ENCODE results near the gene DCLK1. TPM values are rescaled to one million over a fixed set of nuclear protein-coding genes. Genes with fewer than 3 reads are reported as not detected.

The DCLK1 gene
- total and polyA plus RNA-seq, 2 experiments from 2014 or later: 0.16 to 2.9 TPM

DNA sequence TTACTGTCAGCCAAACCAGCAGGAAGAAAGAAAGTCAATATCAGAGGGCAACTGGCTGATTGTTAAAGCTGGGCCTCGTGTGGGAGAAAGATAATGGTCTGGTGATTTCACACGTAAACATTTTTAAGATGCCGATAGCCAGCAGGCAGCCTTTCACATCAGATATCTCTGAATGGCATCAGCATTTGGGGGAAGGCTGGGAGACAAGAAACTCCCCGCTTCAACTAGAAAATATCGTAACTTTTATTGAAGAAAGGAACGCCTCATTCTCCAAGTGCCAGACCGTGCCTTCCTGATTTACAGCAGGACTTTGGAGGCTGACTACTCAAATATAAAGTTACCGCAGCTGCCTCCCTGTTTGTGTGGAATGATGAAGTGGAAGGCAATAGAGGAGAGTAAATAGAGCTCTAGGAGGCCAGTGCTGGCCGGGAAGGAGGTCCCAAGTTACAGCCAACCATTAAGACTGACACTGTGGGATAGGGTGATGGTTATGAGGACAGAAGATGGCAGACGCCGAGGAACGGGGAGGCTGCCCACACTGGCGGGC is 370.4 kb downstream of the DCLK1 start:
- WGBS (ENCODE audit: low lambda C conversion rate, missing lambda C conversion rate): 47% methylated on average over 13 of the region's 13 CpGs
- H3K9me3 ChIP-seq (ENCODE audit: low read depth): no peaks in the 10 kb centered on the region
- no peaks in the 10 kb centered on the region for H3K27me3 ChIP-seq
- TF ChIP-seq, protein P1, sequence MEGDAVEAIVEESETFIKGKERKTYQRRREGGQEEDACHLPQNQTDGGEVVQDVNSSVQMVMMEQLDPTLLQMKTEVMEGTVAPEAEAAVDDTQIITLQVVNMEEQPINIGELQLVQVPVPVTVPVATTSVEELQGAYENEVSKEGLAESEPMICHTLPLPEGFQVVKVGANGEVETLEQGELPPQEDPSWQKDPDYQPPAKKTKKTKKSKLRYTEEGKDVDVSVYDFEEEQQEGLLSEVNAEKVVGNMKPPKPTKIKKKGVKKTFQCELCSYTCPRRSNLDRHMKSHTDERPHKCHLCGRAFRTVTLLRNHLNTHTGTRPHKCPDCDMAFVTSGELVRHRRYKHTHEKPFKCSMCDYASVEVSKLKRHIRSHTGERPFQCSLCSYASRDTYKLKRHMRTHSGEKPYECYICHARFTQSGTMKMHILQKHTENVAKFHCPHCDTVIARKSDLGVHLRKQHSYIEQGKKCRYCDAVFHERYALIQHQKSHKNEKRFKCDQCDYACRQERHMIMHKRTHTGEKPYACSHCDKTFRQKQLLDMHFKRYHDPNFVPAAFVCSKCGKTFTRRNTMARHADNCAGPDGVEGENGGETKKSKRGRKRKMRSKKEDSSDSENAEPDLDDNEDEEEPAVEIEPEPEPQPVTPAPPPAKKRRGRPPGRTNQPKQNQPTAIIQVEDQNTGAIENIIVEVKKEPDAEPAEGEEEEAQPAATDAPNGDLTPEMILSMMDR (IDR thresholded peaks at IDR 0.05; ENCODE audit: poor library complexity): no peak
- TF ChIP-seq EZH2phosphoT487 (IDR thresholded peaks at IDR 0.05; ENCODE audit: low read depth, severe bottlenecking, unreplicated experiment) (no peak), EZH2 (IDR thresholded peaks at IDR 0.05; ENCODE audit: borderline replicate concordance) (no peak)
- no peaks in the 10 kb centered on the region for H3K4me1 ChIP-seq (ENCODE audit: insufficient read depth)
- peak overlapping the region; percentile 26 for H3K27ac ChIP-seq
- peak overlapping the region; percentile 5 for H3K4me2 ChIP-seq
- no peaks in the 10 kb centered on the region for H3K79me2 ChIP-seq
- no peak overlapping the region for H2AFZ ChIP-seq
- no peaks in the 10 kb centered on the region for H3K9me2 ChIP-seq (replicated peaks; ENCODE audit: insufficient read depth)
- no peaks in the 10 kb centered on the region for H3K36me3 ChIP-seq (replicated peaks; ENCODE audit: insufficient read depth, low read depth)
- peak; percentile 25 for DNase-seq (ENCODE audit: low spot score)
- no peak overlapping the region for H3K4me3 ChIP-seq
- no peaks in the 10 kb centered on the region for H4K20me1 ChIP-seq (ENCODE audit: insufficient read depth, poor library complexity, severe bottlenecking)

DNA sequence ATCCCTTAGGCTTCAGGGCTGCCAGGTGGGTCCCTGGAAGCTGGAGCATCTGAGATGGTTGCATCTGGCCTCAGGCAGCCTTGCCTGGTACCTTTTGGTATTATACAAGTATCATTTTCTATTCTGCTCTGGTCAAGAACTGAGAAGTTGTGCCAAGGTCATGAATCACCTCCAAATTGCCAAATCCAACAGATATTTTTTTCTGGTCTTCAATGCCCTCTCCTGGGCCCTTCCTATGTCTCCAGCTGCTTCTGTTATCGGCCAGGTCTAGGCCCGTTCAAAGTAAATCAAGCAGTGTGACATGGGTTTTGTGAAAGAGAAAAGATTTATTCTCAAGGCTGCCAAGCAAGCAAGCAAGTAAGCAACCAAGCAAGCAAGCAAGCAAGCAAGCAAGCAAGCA is 383.6 kb downstream of the DCLK1 start:
- H3K27ac ChIP-seq: no peak overlapping the region
- no peaks in the 10 kb centered on the region for H3K79me2 ChIP-seq
- no peak overlapping the region for H2AFZ ChIP-seq
- no peak for DNase-seq (ENCODE audit: low spot score)
- H3K9me3 ChIP-seq (ENCODE audit: low read depth): no peaks in the 10 kb centered on the region
- H3K36me3 ChIP-seq (replicated peaks; ENCODE audit: insufficient read depth, low read depth): no peaks in the 10 kb centered on the region
- H3K4me1 ChIP-seq (ENCODE audit: insufficient read depth): no peaks in the 10 kb centered on the region
- H3K27me3 ChIP-seq: no peaks in the 10 kb centered on the region
- WGBS (ENCODE audit: low lambda C conversion rate, missing lambda C conversion rate): 80% methylated on average over 2 of the region's 2 CpGs
- no peaks in the 10 kb centered on the region for H4K20me1 ChIP-seq (ENCODE audit: insufficient read depth, poor library complexity, severe bottlenecking)
- no peak overlapping the region for H3K4me2 ChIP-seq
- no peaks in the 10 kb centered on the region for H3K9me2 ChIP-seq (replicated peaks; ENCODE audit: insufficient read depth)
- TF ChIP-seq, protein P1 (IDR thresholded peaks at IDR 0.05; ENCODE audit: poor library complexity): no peak
- TF ChIP-seq EZH2phosphoT487 (IDR thresholded peaks at IDR 0.05; ENCODE audit: low read depth, severe bottlenecking, unreplicated experiment) (no peak), EZH2 (IDR thresholded peaks at IDR 0.05; ENCODE audit: borderline replicate concordance) (no peak)
- H3K4me3 ChIP-seq: no peak overlapping the region

DNA sequence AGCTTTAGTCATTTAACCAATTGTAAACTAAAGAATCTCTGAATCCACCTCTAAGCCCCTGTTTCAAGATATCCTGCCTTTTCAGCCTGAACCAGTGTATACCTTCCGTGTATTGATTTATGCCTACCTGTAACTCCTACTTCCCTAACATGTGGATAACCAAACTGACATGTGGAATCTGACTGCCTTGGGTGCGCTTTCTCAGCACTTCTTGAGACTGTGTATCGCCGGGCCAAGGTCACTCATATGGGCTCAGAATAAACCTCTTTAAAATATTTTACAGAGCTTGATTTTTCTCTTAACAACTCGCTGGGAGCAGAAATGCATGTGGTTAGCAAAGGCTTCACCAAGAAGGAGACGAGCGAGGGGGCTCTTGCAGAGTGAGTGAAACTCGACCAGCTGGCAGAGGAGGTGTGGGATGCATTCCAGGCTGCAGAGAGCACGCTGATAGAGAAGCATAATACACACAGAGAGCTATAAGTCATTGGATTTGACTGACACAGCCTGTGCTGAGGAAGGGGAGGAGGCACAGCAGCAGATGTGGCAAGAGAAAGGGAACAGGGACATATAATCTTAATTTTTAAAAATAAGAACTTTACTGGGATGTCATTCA is 386.5 kb downstream of the DCLK1 start:
- H3K4me1 ChIP-seq (ENCODE audit: insufficient read depth): no peaks in the 10 kb centered on the region
- TF ChIP-seq EZH2phosphoT487 (IDR thresholded peaks at IDR 0.05; ENCODE audit: low read depth, severe bottlenecking, unreplicated experiment) (no peak), EZH2 (IDR thresholded peaks at IDR 0.05; ENCODE audit: borderline replicate concordance) (no peak)
- TF ChIP-seq, protein P1 (IDR thresholded peaks at IDR 0.05; ENCODE audit: poor library complexity): no peak
- H2AFZ ChIP-seq: no peak overlapping the region
- H4K20me1 ChIP-seq (ENCODE audit: insufficient read depth, poor library complexity, severe bottlenecking): no peaks in the 10 kb centered on the region
- no peak overlapping the region for H3K4me3 ChIP-seq
- H3K36me3 ChIP-seq (replicated peaks; ENCODE audit: insufficient read depth, low read depth): no peaks in the 10 kb centered on the region
- no peaks in the 10 kb centered on the region for H3K9me2 ChIP-seq (replicated peaks; ENCODE audit: insufficient read depth)
- WGBS (ENCODE audit: low lambda C conversion rate, missing lambda C conversion rate): 44% methylated on average over 9 of the region's 9 CpGs
- H3K4me2 ChIP-seq: no peak overlapping the region
- H3K79me2 ChIP-seq: no peaks in the 10 kb centered on the region
- H3K27ac ChIP-seq: no peak overlapping the region
- DNase-seq (ENCODE audit: low spot score): no peak
- no peaks in the 10 kb centered on the region for H3K9me3 ChIP-seq (ENCODE audit: low read depth)
- no peaks in the 10 kb centered on the region for H3K27me3 ChIP-seq

Measured in hepatocyte (in vitro differentiated cells).